HL-60 (cell line): ENCODE data around the gene PRG2.

Source experiments
- DNase-seq, 2 experiments: peaks; one replicate each; pipeline ENCODE4 v3.0.0-alpha.2; 2010 to 2020; ENCODE audit warnings: low read depth in 1 of 2, low spot score in 1 of 2
- H3K27ac ChIP-seq: fragments of 250-450 bp; sonication (Bioruptor Pico); replicated peaks from 2 replicates; pipeline ENCODE4 v1.5.1; 2020; ENCODE audit warnings: mild to moderate bottlenecking, moderate library complexity
- H3K27me3 ChIP-seq: fragments of 250-450 bp; sonication (Bioruptor Pico); 2 replicates; pipeline ENCODE4 v1.5.1; 2021; ENCODE audit warnings: mild to moderate bottlenecking, moderate library complexity; ENCODE audit not compliant: insufficient read depth, poor library complexity, severe bottlenecking
- H3K4me3 ChIP-seq: replicated peaks from 2 replicates; pipeline ENCODE4 v1.5.1; 2011; ENCODE audit warnings: mild to moderate bottlenecking, control low read depth, low read length; ENCODE audit not compliant: insufficient read depth
- GABPA ChIP-seq: IDR thresholded peaks from 2 replicates; pipeline ENCODE4 v1.6.1; 2012; ENCODE audit warnings: low read depth
- POLR2AphosphoS5 ChIP-seq: IDR thresholded peaks from 2 replicates; pipeline ENCODE4 v1.6.1; 2012; ENCODE audit warnings: low read depth
- SPI1 ChIP-seq: IDR thresholded peaks from 2 replicates; pipeline ENCODE4 v1.6.1; 2012; ENCODE audit warnings: low read depth, mild to moderate bottlenecking, borderline replicate concordance
- TF ChIP-seq, protein P1 (sequence below): IDR thresholded peaks from one replicate; pipeline ENCODE4 v1.5.1; 2011; ENCODE audit warnings: low read length, control low read depth, inconsistent platforms; ENCODE audit not compliant: insufficient read depth
- TF ChIP-seq, protein P2 (sequence below): IDR thresholded peaks from 2 replicates; pipeline ENCODE4 v1.6.1; 2012; ENCODE audit warnings: low read depth; ENCODE audit not compliant: insufficient replicate concordance

The PRG2 gene

DNA sequence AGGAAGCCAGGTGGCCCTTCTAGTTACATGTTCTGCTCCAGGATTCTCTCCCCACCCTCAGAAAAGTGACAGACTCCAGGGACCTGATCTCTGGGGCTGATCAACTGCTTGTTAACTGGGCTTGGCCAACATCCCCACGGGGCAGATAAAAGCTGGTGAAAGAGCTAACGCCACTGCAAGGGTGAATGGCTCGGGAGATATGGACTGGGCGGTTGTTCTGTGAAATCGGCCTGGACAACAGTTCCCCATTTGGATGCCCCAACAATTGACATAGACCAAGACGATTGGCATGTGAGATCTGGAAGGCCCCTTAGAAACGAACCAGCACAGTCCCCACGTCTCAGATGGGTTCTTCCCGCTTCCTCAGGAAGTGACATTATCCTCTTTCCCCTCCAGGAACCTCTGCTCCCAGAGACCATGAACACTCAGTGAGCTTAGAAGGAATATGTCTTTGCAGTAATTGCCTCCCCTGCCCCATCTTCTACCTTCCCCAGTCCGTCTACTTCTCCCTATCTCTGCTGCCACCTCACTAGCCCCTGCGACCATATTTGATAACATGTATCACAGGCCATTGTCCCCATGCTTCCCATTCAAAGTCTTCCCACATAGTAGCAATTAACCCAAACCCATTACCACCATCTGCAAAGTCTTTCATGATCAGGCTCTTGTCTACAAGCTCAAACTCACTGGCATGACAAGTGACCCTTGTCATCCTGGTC lies 5.6 kb upstream of the PRG2 start:
- TF ChIP-seq SPI1, result peak; percentile 18; the same call in 1 of the 2 replicates
- no peak for TF ChIP-seq GABPA
- peak in 1 of 2 experiments; percentile 29 for DNase-seq
- peak overlapping the region; percentile 86 for H3K27ac ChIP-seq
- H3K27me3 ChIP-seq, result no peaks in the 10 kb centered on the region
- no peak overlapping the region for H3K4me3 ChIP-seq

DNA sequence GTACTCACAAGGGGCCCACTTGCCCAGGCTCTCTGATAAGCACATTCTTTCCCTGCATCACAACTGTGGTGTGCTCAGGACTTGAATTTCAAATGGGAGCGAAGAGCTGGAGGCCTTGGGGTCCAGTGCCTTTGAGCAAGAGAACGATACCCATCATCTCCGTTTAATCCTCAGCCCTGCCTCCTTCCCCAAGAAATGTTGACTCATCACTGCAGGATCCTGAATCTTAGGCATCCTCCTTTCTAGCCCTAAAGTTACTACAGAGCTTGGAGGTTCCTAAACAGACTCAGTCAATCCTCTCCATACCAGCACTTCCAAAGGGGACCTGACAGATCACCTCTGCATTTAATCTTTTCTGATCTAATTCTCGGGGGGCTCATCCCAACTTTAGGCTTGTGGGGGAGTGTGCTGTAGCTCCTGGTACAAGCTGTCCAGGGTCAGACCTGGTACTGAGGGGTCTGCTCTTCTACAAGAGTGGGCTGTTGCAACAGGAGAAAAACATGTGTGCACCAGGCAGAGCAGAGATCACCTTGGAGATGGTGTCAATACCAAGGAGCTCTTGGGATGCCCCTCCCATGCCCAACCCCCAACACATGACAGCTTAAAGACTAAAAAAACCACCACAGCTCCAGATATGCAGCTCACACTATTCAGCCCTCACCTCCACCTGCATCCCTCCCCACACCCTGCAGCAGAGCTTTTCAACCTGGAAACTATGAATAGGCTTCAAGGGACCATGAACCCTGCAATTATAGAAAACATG lies 3.9 kb upstream of the PRG2 start:
- Histone ChIP-seq H3K4me3 (no peak overlapping the region), H3K27ac (no peak overlapping the region), H3K27me3 (no peaks in the 10 kb centered on the region)
- no peak for DNase-seq
- TF ChIP-seq, protein P1, sequence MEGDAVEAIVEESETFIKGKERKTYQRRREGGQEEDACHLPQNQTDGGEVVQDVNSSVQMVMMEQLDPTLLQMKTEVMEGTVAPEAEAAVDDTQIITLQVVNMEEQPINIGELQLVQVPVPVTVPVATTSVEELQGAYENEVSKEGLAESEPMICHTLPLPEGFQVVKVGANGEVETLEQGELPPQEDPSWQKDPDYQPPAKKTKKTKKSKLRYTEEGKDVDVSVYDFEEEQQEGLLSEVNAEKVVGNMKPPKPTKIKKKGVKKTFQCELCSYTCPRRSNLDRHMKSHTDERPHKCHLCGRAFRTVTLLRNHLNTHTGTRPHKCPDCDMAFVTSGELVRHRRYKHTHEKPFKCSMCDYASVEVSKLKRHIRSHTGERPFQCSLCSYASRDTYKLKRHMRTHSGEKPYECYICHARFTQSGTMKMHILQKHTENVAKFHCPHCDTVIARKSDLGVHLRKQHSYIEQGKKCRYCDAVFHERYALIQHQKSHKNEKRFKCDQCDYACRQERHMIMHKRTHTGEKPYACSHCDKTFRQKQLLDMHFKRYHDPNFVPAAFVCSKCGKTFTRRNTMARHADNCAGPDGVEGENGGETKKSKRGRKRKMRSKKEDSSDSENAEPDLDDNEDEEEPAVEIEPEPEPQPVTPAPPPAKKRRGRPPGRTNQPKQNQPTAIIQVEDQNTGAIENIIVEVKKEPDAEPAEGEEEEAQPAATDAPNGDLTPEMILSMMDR, result no peak
- TF ChIP-seq POLR2AphosphoS5 (no peak), SPI1 (no peak), GABPA (no peak)
- TF ChIP-seq, protein P2, sequence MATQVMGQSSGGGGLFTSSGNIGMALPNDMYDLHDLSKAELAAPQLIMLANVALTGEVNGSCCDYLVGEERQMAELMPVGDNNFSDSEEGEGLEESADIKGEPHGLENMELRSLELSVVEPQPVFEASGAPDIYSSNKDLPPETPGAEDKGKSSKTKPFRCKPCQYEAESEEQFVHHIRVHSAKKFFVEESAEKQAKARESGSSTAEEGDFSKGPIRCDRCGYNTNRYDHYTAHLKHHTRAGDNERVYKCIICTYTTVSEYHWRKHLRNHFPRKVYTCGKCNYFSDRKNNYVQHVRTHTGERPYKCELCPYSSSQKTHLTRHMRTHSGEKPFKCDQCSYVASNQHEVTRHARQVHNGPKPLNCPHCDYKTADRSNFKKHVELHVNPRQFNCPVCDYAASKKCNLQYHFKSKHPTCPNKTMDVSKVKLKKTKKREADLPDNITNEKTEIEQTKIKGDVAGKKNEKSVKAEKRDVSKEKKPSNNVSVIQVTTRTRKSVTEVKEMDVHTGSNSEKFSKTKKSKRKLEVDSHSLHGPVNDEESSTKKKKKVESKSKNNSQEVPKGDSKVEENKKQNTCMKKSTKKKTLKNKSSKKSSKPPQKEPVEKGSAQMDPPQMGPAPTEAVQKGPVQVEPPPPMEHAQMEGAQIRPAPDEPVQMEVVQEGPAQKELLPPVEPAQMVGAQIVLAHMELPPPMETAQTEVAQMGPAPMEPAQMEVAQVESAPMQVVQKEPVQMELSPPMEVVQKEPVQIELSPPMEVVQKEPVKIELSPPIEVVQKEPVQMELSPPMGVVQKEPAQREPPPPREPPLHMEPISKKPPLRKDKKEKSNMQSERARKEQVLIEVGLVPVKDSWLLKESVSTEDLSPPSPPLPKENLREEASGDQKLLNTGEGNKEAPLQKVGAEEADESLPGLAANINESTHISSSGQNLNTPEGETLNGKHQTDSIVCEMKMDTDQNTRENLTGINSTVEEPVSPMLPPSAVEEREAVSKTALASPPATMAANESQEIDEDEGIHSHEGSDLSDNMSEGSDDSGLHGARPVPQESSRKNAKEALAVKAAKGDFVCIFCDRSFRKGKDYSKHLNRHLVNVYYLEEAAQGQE, result no peak

DNA sequence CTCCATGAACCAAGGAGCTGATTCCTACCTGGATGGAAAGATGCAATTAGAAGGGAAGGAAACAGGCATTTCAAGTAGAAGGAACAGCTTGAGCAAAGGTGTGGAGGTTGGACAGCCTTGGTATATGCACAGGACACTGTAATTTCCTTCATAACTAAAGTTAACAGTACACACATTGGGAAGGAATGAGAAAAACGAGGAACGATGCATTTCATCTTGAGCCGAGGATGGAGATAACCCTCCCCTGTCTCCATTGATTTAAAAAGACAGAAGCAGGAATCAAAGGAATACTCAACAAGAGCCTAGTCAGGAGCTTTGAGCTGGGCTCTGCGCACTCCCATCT lies 2.3 kb upstream of the PRG2 start:
- Histone ChIP-seq H3K27ac (no peak overlapping the region), H3K4me3 (no peak overlapping the region), H3K27me3 (no peaks in the 10 kb centered on the region)
- TF ChIP-seq SPI1, result no peak
- no peak for TF ChIP-seq GABPA
- TF ChIP-seq, protein P2, result no peak
- TF ChIP-seq POLR2AphosphoS5, result no peak
- TF ChIP-seq, protein P1, result no peak
- no peak for DNase-seq

DNA sequence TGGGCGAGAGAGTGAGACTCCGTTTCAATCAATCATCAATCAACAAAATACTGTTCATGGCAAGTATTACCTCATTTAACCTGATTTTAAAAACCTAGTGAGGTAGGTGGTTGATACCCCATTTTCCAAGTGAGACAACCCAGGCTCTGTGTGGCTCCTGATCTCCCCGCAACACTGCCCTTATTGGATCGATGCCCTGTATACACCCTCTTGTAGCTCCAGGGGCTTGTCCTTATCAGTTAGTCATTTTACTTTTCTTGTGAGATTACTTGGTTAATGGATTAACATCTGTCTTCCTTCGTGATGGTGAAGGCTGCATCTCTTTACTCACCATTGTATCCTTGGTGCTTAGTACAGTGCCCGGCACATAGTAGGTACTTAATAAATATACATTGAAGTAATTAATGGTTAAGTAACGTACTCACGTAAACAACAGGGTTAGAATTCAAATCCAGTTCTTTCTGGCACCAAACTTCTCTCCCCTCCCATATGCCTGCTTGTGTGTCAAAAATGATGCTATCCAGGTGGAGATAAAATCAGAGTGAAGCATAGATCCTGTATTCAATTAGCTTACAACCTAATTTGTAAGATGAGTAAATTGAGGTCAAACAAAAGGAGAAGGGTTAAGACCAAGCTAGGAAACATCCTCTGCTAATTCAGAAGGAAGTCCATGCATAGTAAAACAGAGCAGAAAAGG lies 1.8 kb upstream of the PRG2 start:
- Histone ChIP-seq H3K27ac (no peak overlapping the region), H3K27me3 (no peaks in the 10 kb centered on the region), H3K4me3 (no peak overlapping the region)
- DNase-seq, result no peak
- TF ChIP-seq SPI1, result no peak
- TF ChIP-seq, protein P2, result no peak
- TF ChIP-seq, protein P1, result no peak
